Spleen (tissue), 7 donors: Measurements from ENCODE around the gene CD81.

Source experiments
- POLR2A ChIP-seq, 3 donors: fragments of 450-650 bp; IDR thresholded peaks; one replicate each; pipeline ENCODE4 v1.5.1; 2017; ENCODE audit warnings: antibody characterized with exemption in 3 of 3, mild to moderate bottlenecking in 1 of 3
- POLR2AphosphoS5 ChIP-seq, 3 donors: sonication (generic); formaldehyde crosslinking; IDR thresholded peaks; one replicate each; pipeline ENCODE4 v1.5.1; 2017; ENCODE audit warnings: antibody characterized with exemption in 3 of 3
- TF ChIP-seq, protein P1 (sequence below), 11 experiments: fragments of 200-600 bp in 7 of 11; fragments of 450-650 bp in 4 of 11; sonication (generic) in 4 of 11; IDR thresholded peaks in 8 of 11; conservative IDR thresholded peaks in 3 of 11; 1 replicate in 7 of 11; 2 replicates in 4 of 11; pipeline versions ENCODE4 v1.4.0 to v1.8.0; 2016 to 2021; ENCODE audit warnings: antibody characterized with exemption in 11 of 11, inconsistent platforms in 4 of 11, mild to moderate bottlenecking in 1 of 11
- donor health status: DM: no; HTN: no; CAD: no; lungs with moderate emphysema.
- donor health status: DM: no; HTN: no; CAD: no.
- donor health status: DM: no; HTN: no; CAD: no.

DNA sequence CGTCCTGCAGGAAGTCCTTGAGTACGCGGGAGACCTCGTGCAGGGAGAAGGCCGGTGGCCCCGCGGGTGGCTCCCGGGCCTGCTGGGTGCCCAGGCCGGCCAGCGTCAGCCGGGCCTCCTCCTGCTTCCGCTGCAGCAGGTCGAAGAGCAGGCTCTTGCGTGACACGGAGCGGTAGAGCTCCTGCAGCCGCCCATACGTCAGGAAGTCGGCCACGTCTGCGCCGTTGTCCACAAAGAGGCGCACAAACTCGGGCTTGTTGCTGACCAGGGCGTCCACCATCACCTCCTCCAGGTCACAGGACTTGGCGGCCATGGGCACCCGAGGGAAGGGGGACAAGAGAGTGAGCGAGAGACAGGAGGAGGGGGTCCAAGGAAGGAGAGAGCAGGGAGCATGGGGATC lies 38.1 kb downstream of the CD81 start:
- TF ChIP-seq, protein P1, sequence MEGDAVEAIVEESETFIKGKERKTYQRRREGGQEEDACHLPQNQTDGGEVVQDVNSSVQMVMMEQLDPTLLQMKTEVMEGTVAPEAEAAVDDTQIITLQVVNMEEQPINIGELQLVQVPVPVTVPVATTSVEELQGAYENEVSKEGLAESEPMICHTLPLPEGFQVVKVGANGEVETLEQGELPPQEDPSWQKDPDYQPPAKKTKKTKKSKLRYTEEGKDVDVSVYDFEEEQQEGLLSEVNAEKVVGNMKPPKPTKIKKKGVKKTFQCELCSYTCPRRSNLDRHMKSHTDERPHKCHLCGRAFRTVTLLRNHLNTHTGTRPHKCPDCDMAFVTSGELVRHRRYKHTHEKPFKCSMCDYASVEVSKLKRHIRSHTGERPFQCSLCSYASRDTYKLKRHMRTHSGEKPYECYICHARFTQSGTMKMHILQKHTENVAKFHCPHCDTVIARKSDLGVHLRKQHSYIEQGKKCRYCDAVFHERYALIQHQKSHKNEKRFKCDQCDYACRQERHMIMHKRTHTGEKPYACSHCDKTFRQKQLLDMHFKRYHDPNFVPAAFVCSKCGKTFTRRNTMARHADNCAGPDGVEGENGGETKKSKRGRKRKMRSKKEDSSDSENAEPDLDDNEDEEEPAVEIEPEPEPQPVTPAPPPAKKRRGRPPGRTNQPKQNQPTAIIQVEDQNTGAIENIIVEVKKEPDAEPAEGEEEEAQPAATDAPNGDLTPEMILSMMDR (IDR thresholded peaks at IDR 0.05 in 8 of 11, conservative IDR thresholded peaks at IDR 0.05 in 3 of 11): no peak
- TF ChIP-seq POLR2A (IDR thresholded peaks at IDR 0.05): no peak
- TF ChIP-seq POLR2AphosphoS5 (IDR thresholded peaks at IDR 0.05): no peak
